ENCODE data around the gene ZFR2. TPM values are rescaled to one million over a fixed set of nuclear protein-coding genes. Genes with fewer than 3 reads are reported as not detected.
A peak's percentile ranks its signal among the peaks of the same experiment; 100 is the strongest.

Gene ZFR2
- total and polyA plus RNA-seq, 4 experiments from 2014 or later: 1.2 to 4.1 (median 3.5) TPM

DNA sequence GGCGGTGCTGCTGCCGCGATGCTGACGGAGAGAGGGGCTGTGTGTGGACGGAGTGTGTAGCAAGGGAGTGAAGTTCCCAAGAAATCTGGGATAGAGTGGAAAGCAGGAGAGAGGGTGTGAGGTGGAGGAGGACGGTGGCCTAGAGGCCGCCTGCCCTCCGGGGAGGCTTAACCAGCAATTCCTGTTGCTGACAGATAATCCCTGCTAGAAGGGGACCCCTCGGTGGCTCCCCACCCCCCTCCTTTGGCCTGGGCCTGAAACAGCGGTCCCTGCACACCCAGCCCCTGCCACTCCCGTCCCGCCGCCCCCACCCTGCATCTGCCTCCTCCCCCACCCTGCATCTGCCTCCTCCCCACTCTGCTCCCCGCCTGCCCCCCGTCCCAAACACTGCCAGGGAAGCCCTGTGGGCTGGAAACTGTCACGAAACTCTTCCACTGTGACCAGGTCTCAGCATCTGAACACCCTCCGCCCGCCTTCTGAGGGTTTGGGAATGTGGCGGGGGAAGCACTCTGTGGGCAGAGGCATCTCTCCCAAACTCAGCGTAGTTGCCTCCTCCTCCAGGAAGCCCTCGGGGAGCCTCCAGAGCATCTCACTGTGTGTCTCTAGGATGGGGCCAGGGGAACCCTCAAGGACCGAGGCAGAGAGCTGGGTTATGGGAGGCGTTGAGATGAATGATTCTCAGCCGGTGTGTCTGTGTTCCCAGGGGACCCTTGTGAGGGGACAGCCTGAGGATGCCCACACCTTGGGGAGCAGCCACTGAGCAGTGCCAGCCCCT is 65.5 kb downstream of the ZFR2 start:
- intact Hi-C loops (cut with micrococcal nuclease): no loop called here
- Histone ChIP-seq H3K4me1 (ENCODE audit: insufficient read depth, low read length) (peaks cover 21% of the 10 kb centered on the region), H3K4me3 (ENCODE audit: low read length in 2 of 2) (no peak overlapping the region), H3K36me3 (ENCODE audit: insufficient read depth, low read length) (no peaks in the 10 kb centered on the region), H3K27me3 (ENCODE audit: insufficient read depth, low read length) (no peaks in the 10 kb centered on the region), H3K9me3 (ENCODE audit: control insufficient read depth in 1 of 2, low read length in 2 of 2) (no peaks in the 10 kb centered on the region), H3K27ac (ENCODE audit: low read depth, low read length) (no peak overlapping the region)
- no peak for DNase-seq
- Mint-ChIP-seq H3K4me1 (peaks cover 15 to 49% (median 29%) of the 10 kb centered on the region in 4 donors), H3K4me3 (peak overlapping the region in 2 of 8 donors; percentile 29 to 33), H3K27ac (peak overlapping the region in 1 of 7 donors; percentile 60), H3K27me3 (no peaks in the 10 kb centered on the region), H3K9me3 (peaks cover 0 to 2% (median 0%) of the 10 kb centered on the region in 8 donors), H3K36me3 (no peaks in the 10 kb centered on the region)
- CTCF ChIA-PET (ENCODE audit: partially characterized antibody): no interaction called here
- POLR2A ChIA-PET (ENCODE audit: partially characterized antibody): interaction anchor here (0.6 to 1.3 kb wide), 2 partner anchors 9 to 1944 kb away, joined by 3 to 4 read pairs; no protein-coding TSS in a partner anchor

DNA sequence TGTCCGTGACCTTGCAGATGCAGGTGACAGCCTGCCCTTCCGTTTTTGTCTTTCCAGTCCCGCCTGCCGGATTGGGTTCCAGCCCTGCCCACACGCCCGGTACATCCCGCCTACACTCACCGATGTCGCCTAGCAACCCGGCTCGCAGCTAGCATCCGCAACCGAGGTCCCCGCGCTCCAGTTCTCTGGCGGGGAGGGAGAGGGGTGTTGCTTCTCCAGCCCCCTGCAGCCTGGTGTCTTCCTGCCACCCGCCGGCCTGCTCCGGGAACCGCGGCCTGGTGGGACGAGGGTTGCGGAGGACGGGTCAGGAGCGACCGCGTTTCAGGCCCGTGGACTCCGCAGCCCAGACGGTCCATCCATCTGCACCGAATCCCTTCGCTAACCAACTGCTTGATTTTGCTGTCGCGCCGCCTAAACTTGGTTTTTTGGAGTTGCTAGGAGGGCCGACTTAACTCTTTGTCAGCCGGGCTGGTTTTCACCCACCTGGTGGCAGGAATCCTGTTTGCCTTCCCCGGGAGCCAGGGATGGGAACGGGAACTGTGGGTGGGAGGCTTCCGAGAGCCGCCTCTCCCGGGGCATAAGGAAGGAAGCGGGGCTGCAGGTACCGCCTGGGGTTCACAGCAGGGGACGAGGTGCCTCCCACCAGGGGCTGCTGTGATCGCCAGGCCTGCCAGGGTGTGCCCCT is 67.3 kb downstream of the ZFR2 start:
- intact Hi-C loops (cut with micrococcal nuclease): no loop called here
- no peaks in the 10 kb centered on the region for H3K36me3 ChIP-seq (ENCODE audit: insufficient read depth, low read length)
- ChIA-PET CTCF (ENCODE audit: partially characterized antibody) (no interaction called here), POLR2A (ENCODE audit: partially characterized antibody) (interaction anchor here (1.3 kb wide), 1 partner anchor 11 kb away, joined by 4 read pairs; no protein-coding TSS in a partner anchor)
- Mint-ChIP-seq H3K9me3 (peaks cover 0 to 10% (median 5%) of the 10 kb centered on the region in 8 donors), H3K27me3 (no peaks in the 10 kb centered on the region), H3K36me3 (peaks cover 3% of the 10 kb centered on the region in 2 donors), H3K4me3 (peak overlapping the region; percentile 65 to 82 (median 70)), H3K4me1 (peaks cover 17 to 49% (median 30%) of the 10 kb centered on the region in 4 donors), H3K27ac (peak overlapping the region; percentile 56 to 91 (median 71))
- peak; percentile 57 to 71 (median 66) for DNase-seq
- no peak overlapping the region for H3K4me3 ChIP-seq (ENCODE audit: low read length in 2 of 2)
- no peak overlapping the region for H3K27ac ChIP-seq (ENCODE audit: low read depth, low read length)
- H3K27me3 ChIP-seq (ENCODE audit: insufficient read depth, low read length): no peaks in the 10 kb centered on the region
- peaks cover 26% of the 10 kb centered on the region for H3K4me1 ChIP-seq (ENCODE audit: insufficient read depth, low read length)
- peaks cover 0 to 5% of the 10 kb centered on the region in 2 donors for H3K9me3 ChIP-seq (ENCODE audit: control insufficient read depth in 1 of 2, low read length in 2 of 2)

DNA sequence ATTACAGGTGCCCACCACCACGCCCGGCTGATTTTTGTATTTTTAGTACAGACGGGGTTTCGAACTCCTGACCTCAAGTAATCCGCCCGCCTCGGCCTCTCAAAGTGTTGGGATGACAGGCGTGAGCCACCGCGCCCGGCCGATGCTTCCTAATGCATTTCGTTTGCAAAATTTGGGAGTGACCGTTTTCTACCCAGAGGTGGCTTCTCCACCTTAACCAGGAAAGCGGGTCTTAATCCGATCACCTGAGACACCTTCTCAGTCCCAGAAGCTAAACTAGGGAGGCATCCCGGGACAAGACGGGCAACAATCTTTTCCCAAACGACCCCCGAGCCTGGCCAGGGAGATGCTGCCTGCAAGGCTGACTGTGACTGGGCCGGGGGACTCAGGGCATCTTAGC is 67.8 kb downstream of the ZFR2 start:
- Histone ChIP-seq H3K36me3 (ENCODE audit: insufficient read depth, low read length) (no peaks in the 10 kb centered on the region), H3K27me3 (ENCODE audit: insufficient read depth, low read length) (no peaks in the 10 kb centered on the region), H3K4me3 (ENCODE audit: low read length in 2 of 2) (no peak overlapping the region), H3K4me1 (ENCODE audit: insufficient read depth, low read length) (peaks cover 26% of the 10 kb centered on the region), H3K27ac (ENCODE audit: low read depth, low read length) (no peak overlapping the region), H3K9me3 (ENCODE audit: control insufficient read depth in 1 of 2, low read length in 2 of 2) (peaks cover 0 to 6% of the 10 kb centered on the region in 2 donors)
- Mint-ChIP-seq H3K27me3 (no peaks in the 10 kb centered on the region), H3K4me3 (peak overlapping the region; percentile 65 to 82 (median 70)), H3K4me1 (peaks cover 16 to 47% (median 30%) of the 10 kb centered on the region in 4 donors), H3K9me3 (peaks cover 0 to 13% (median 7%) of the 10 kb centered on the region in 8 donors), H3K36me3 (peaks cover 3% of the 10 kb centered on the region in 2 donors), H3K27ac (peak overlapping the region in 6 of 7 donors; percentile 56 to 87 (median 68))
- DNase-seq: no peak
- ChIA-PET CTCF (ENCODE audit: partially characterized antibody) (no interaction called here), POLR2A (ENCODE audit: partially characterized antibody) (no interaction called here)
- intact Hi-C loops (cut with micrococcal nuclease): no loop called here

DNA sequence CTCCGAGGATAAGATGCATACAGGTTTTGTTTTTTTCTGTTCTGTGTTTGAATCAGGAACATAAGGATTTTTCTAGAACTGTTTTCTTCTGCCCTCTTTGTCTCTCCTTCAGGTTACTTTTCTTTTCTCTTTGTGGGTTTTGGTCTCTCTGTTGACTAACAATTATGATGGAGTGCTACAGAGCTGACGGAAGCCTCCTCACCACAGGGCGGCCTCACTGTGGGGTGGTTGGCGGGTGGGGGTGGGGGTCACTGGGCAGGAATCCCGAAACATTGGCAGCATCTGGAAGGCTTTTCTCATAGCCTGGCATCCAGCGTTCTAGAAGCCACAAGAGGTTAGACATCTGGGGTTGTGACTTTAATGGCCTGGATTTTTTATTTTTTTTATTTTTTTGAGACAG is 70.7 kb downstream of the ZFR2 start:
- H3K4me1 ChIP-seq (ENCODE audit: insufficient read depth, low read length): peaks cover 26% of the 10 kb centered on the region
- POLR2A ChIA-PET (ENCODE audit: partially characterized antibody): interaction anchor here (0.6 to 4.2 kb wide), 6 partner anchors 11 to 1849 kb away, joined by 3 to 33 read pairs (median 4); partner anchors contain the start of genes APBA3, MATK and MRPL54
- Mint-ChIP-seq H3K4me3 (peak overlapping the region in 7 of 8 donors; percentile 48 to 83 (median 67)), H3K9me3 (peaks cover 0 to 13% (median 7%) of the 10 kb centered on the region in 8 donors), H3K4me1 (peaks cover 18 to 36% (median 23%) of the 10 kb centered on the region in 4 donors), H3K36me3 (peaks cover 3% of the 10 kb centered on the region in 2 donors), H3K27ac (peak overlapping the region; percentile 18 to 85 (median 59)), H3K27me3 (no peaks in the 10 kb centered on the region)
- no peak overlapping the region for H3K27ac ChIP-seq (ENCODE audit: low read depth, low read length)
- CTCF ChIA-PET (ENCODE audit: partially characterized antibody): interaction anchor here (1.5 to 4.5 kb wide), 4 partner anchors 14 to 35 kb away, joined by 4 to 20 read pairs (median 10); partner anchors contain the start of gene MRPL54
- intact Hi-C loops (cut with micrococcal nuclease): no loop called here
- peaks cover 0 to 6% of the 10 kb centered on the region in 2 donors for H3K9me3 ChIP-seq (ENCODE audit: control insufficient read depth in 1 of 2, low read length in 2 of 2)
- peak; percentile 47 to 67 (median 57) for DNase-seq
- H3K4me3 ChIP-seq (ENCODE audit: low read length in 2 of 2): no peak overlapping the region
- no peaks in the 10 kb centered on the region for H3K36me3 ChIP-seq (ENCODE audit: insufficient read depth, low read length)
- H3K27me3 ChIP-seq (ENCODE audit: insufficient read depth, low read length): no peaks in the 10 kb centered on the region

DNA sequence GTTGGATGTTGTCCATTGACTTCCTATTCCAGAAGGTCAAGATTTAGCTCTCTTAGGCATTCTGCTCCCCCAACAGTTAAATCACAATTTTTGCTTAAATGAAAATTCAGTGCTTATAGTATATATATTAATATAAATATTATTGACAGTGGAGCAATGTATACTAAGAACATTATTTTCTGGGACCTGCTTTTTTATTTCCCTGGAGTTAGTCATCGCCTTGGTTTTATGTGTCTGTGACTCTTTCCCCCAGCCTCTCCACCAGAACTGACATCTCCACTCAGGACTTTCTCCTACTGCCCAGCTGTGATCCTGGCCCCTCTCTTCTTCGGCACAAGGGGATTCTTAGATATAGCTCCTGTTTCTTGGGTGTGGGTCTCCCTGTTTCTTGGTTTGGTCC is 72.5 kb downstream of the ZFR2 start:
- no peaks in the 10 kb centered on the region for H3K27me3 ChIP-seq (ENCODE audit: insufficient read depth, low read length)
- H3K4me3 ChIP-seq (ENCODE audit: low read length in 2 of 2): no peak overlapping the region
- intact Hi-C loops (cut with micrococcal nuclease): no loop called here
- Mint-ChIP-seq H3K27me3 (no peaks in the 10 kb centered on the region), H3K9me3 (peaks cover 0 to 17% (median 8%) of the 10 kb centered on the region in 8 donors), H3K4me3 (no peak overlapping the region), H3K36me3 (peaks cover 3 to 7% of the 10 kb centered on the region in 2 donors), H3K27ac (peak overlapping the region in 4 of 7 donors; percentile 3 to 65 (median 48)), H3K4me1 (peaks cover 14 to 26% (median 20%) of the 10 kb centered on the region in 4 donors)
- H3K9me3 ChIP-seq (ENCODE audit: control insufficient read depth in 1 of 2, low read length in 2 of 2): peaks cover 0 to 6% of the 10 kb centered on the region in 2 donors
- CTCF ChIA-PET (ENCODE audit: partially characterized antibody): interaction anchor here (3.6 to 4.5 kb wide), 2 partner anchors 26 to 34 kb away, joined by 15 to 20 read pairs; partner anchors contain the start of gene MRPL54
- DNase-seq: no peak
- H3K4me1 ChIP-seq (ENCODE audit: insufficient read depth, low read length): peaks cover 20% of the 10 kb centered on the region
- no peaks in the 10 kb centered on the region for H3K36me3 ChIP-seq (ENCODE audit: insufficient read depth, low read length)
- POLR2A ChIA-PET (ENCODE audit: partially characterized antibody): interaction anchor here (3.9 to 4.2 kb wide), 2 partner anchors 16 to 34 kb away, joined by 30 to 33 read pairs; partner anchors contain the start of genes APBA3 and MRPL54
- H3K27ac ChIP-seq (ENCODE audit: low read depth, low read length): no peak overlapping the region

DNA sequence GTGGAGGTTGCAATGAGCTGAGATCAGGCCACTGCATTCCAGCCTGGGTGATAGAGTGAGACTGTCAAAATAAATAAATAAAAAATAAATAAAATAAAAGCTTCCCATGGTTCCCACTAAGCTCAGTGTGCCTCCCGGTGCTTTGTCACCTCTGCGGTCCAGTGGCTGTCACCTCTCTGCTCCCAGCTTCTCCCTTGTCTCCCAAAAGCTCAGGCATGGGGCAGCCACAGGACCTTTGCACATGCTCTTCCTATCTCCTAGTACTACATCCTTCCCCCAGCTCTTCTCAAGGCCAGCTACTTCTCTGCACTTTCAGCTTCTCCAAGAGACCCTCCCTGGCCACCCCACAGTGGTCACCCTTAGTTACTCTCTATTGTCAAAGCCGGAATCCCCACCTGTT is 75.0 kb downstream of the ZFR2 start:
- Mint-ChIP-seq H3K36me3 (peaks cover 3 to 7% of the 10 kb centered on the region in 2 donors), H3K27me3 (no peaks in the 10 kb centered on the region), H3K4me3 (no peak overlapping the region), H3K9me3 (peaks cover 0 to 18% (median 9%) of the 10 kb centered on the region in 8 donors), H3K27ac (no peak overlapping the region), H3K4me1 (peaks cover 4 to 18% (median 15%) of the 10 kb centered on the region in 4 donors)
- DNase-seq: no peak
- intact Hi-C loops (cut with micrococcal nuclease): no loop called here
- peaks cover 0 to 6% of the 10 kb centered on the region in 2 donors for H3K9me3 ChIP-seq (ENCODE audit: control insufficient read depth in 1 of 2, low read length in 2 of 2)
- no peaks in the 10 kb centered on the region for H3K36me3 ChIP-seq (ENCODE audit: insufficient read depth, low read length)
- H3K27ac ChIP-seq (ENCODE audit: low read depth, low read length): no peak overlapping the region
- ChIA-PET POLR2A (ENCODE audit: partially characterized antibody) (no interaction called here), CTCF (ENCODE audit: partially characterized antibody) (interaction anchor here (1.0 to 1.2 kb wide), 2 partner anchors 28 to 32 kb away, joined by 3 to 6 read pairs; partner anchors contain the start of gene MRPL54)
- H3K4me3 ChIP-seq (ENCODE audit: low read length in 2 of 2): no peak overlapping the region
- no peaks in the 10 kb centered on the region for H3K27me3 ChIP-seq (ENCODE audit: insufficient read depth, low read length)
- peaks cover 9% of the 10 kb centered on the region for H3K4me1 ChIP-seq (ENCODE audit: insufficient read depth, low read length)
